Activated T-helper 1 cell treated with anti-CD3 and anti-CD28 coated beads, Interleukin-2, amount 50 U/mL, for 16 hours (primary cell): ENCODE results near the gene FAM156A.
"Not testable (repeated sequence)": the region's sequence is repeated elsewhere in the genome, so short reads cannot be mapped to it uniquely, and the experiment has no call there.

Source experiments
- DNase-seq, 2 donors: peaks; one replicate each; pipeline ENCODE4 v3.0.0-alpha.2; 2020; ENCODE audit warnings: low read depth in 1 of 2, low spot score in 1 of 2

Gene FAM156A

GRCh38 chrX:52906072-52906471, 52.2 kb downstream of the FAM156A start:
- not testable (repeated sequence) for DNase-seq

DNA sequence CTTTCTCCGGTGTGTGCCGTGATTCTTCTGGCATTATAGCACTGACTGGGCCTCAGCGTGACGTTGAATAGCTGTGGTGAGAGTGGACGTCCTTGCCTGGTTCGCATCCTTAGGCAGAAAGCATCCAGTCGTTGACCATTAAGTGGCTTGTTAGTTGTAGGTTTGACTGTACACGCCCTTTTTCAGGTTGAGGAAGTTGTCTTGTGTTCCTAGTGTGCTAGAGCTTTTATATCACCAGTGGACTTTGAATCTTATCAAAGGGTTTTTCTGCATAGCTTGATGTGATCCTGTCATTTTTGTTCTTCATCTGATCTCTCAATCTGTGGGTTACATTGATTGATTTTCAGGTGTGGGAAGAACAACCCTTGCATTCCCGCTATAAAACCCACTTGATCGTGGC, 52.8 kb downstream of the FAM156A start:
- not testable (repeated sequence) for DNase-seq
